ENCODE results near the gene P2RX6.
A peak's percentile ranks its signal among the peaks of the same experiment; 100 is the strongest.
"Not testable (repeated sequence)": the region's sequence is repeated elsewhere in the genome, so short reads cannot be mapped to it uniquely, and the experiment has no call there.

P2RX6 gene

GRCh38 chr22:21001601-21002325, 13.2 kb upstream of the P2RX6 start, which contains the start of gene THAP7:
THAP7 (minus strand) TSS chr22:21002118; CDS start chr22:21001911, 207 bp downstream.
- TF ChIP-seq CTCF (IDR thresholded peaks at IDR 0.05; ENCODE audit: control extremely low read depth, extremely low read depth, low read depth, missing control alignments) = no peak
- peak; percentile 97 for DNase-seq (ENCODE audit: extremely low spot score)
- POLR2A ChIA-PET = interaction anchor here (1.2 to 1.5 kb wide), 2 partner anchors 11 to 20 kb away, joined by 3 to 7 read pairs; partner anchors contain the start of gene LZTR1
- CTCF ChIA-PET = interaction anchor here (0.9 to 1.5 kb wide), 5 partner anchors 10 to 85 kb away, joined by 3 to 6 read pairs (median 4); partner anchors contain the start of gene CRKL

GRCh38 chr22:21003782-21004181, 11.2 kb upstream of the P2RX6 start:
- CTCF ChIA-PET = interaction anchor here (1.1 to 1.2 kb wide), 3 partner anchors 10 to 31 kb away, joined by 3 to 5 read pairs (median 3); partner anchors contain the start of gene LZTR1
- POLR2A ChIA-PET = no interaction called here
- TF ChIP-seq CTCF (IDR thresholded peaks at IDR 0.05; ENCODE audit: control extremely low read depth, extremely low read depth, low read depth, missing control alignments) = no peak
- no peak for DNase-seq (ENCODE audit: extremely low spot score)

GRCh38 chr22:21009208-21009607, 5.8 kb upstream of the P2RX6 start:
- DNase-seq (ENCODE audit: extremely low spot score); POLR2A ChIA-PET: not testable (repeated sequence)
- CTCF ChIA-PET = interaction anchor here (1.0 to 1.7 kb wide), 3 partner anchors 9 to 123 kb away, joined by 3 read pairs; no protein-coding TSS in a partner anchor

- POLR2A ChIA-PET = no interaction called here
- CTCF ChIA-PET = interaction anchor here (1.0 to 1.7 kb wide), 3 partner anchors 10 to 124 kb away, joined by 3 read pairs; no protein-coding TSS in a partner anchor
- DNase-seq (ENCODE audit: extremely low spot score) = peak; percentile 45
- TF ChIP-seq CTCF (IDR thresholded peaks at IDR 0.05; ENCODE audit: control extremely low read depth, extremely low read depth, low read depth, missing control alignments) = no peak
Measured at GRCh38 chr22:21009638-21010425, 5.1 kb upstream of the P2RX6 start.

- POLR2A ChIA-PET = no interaction called here
- no peak for TF ChIP-seq CTCF (IDR thresholded peaks at IDR 0.05; ENCODE audit: control extremely low read depth, extremely low read depth, low read depth, missing control alignments)
- DNase-seq (ENCODE audit: extremely low spot score) = no peak
- CTCF ChIA-PET = interaction anchor here (1.3 to 1.7 kb wide), 2 partner anchors 10 to 125 kb away, joined by 3 read pairs; no protein-coding TSS in a partner anchor
Measured at GRCh38 chr22:21010426-21011113, 4.4 kb upstream of the P2RX6 start.

- ChIA-PET POLR2A (interaction anchor here (0.5 kb wide), 1 partner anchor 11 kb away, joined by 3 read pairs; the partner anchor contains the start of gene THAP7), CTCF (interaction anchor here (1.1 to 1.5 kb wide), 2 partner anchors 9 to 10 kb away, joined by 3 to 5 read pairs; partner anchors contain the start of gene THAP7)
- no peak for TF ChIP-seq CTCF (IDR thresholded peaks at IDR 0.05; ENCODE audit: control extremely low read depth, extremely low read depth, low read depth, missing control alignments)
- no peak for DNase-seq (ENCODE audit: extremely low spot score)
Measured at GRCh38 chr22:21012446-21013407, 2.2 kb upstream of the P2RX6 start.

Measured in GM10248 (cell line).